Upper lobe of left lung (tissue), 6 donors: ENCODE results near the gene S100G. TPM values are rescaled to one million over a fixed set of nuclear protein-coding genes. Genes with fewer than 3 reads are reported as not detected.

Experiments
- ATAC-seq, 2 donors: fragments of 200-7000 bp; cut with Tn5 transposase; one replicate each; pipeline ENCODE4 v1.9.1; 2022; ENCODE audit warnings: mild to moderate bottlenecking in 2 of 2, moderate library complexity in 2 of 2; ENCODE audit not compliant: low FRiP score in 2 of 2
- DNase-seq, 2 donors: peaks; one replicate each; pipeline ENCODE4 v3.0.0-alpha.2; 2019 to 2020
- H3K27ac ChIP-seq, 4 donors: fragments of 200-600 bp; sonication (generic); one replicate each; pipeline ENCODE4 v1.5.1; 2016 to 2019
- H3K27me3 ChIP-seq, 4 donors: fragments of 200-600 bp; sonication (generic); one replicate each; pipeline ENCODE4 v1.5.1; 2017 to 2019
- H3K36me3 ChIP-seq, 4 donors: fragments of 200-600 bp; sonication (generic); one replicate each; pipeline ENCODE4 v1.5.1; 2016 to 2019
- H3K4me1 ChIP-seq, 4 donors: fragments of 200-600 bp; sonication (generic); one replicate each; pipeline ENCODE4 v1.5.1; 2018 to 2019
- H3K4me3 ChIP-seq, 4 donors: fragments of 200-600 bp; sonication (generic); one replicate each; pipeline ENCODE4 v1.5.1; 2017 to 2019; ENCODE audit warnings: mild to moderate bottlenecking in 2 of 4, moderate library complexity in 1 of 4
- H3K9me3 ChIP-seq, 4 donors: fragments of 200-600 bp; sonication (generic); one replicate each; pipeline ENCODE4 v1.5.1; 2018 to 2019
- CTCF ChIP-seq, 6 experiments: fragments of 450-650 bp in 4 of 6; fragments of 200-600 bp in 2 of 6; sonication (generic) in 2 of 6; IDR thresholded peaks; one replicate each; pipeline ENCODE4 v1.5.1; 2016 to 2019; ENCODE audit warnings: antibody characterized with exemption in 6 of 6
- EP300 ChIP-seq, 4 donors: sonication (generic); formaldehyde crosslinking; IDR thresholded peaks; one replicate each; pipeline ENCODE4 v1.5.1; 2017; ENCODE audit warnings: antibody characterized with exemption in 4 of 4, control low read depth in 2 of 4
- POLR2A ChIP-seq, 4 donors: fragments of 450-650 bp; IDR thresholded peaks; one replicate each; pipeline ENCODE4 v1.5.1; 2016 to 2017; ENCODE audit warnings: antibody characterized with exemption in 4 of 4, mild to moderate bottlenecking in 2 of 4
- POLR2AphosphoS5 ChIP-seq, 2 donors: sonication (generic); formaldehyde crosslinking; IDR thresholded peaks; one replicate each; pipeline ENCODE4 v1.5.1; 2017; ENCODE audit warnings: antibody characterized with exemption in 2 of 2
- WGBS, 2 donors: methylation state at CpG; one replicate each; pipeline ENCODE4 v1.1.5; 2017 to 2018; 5-methylcytosine and 5-hydroxymethylcytosine counted together
- total RNA-seq, 6 donors: library from RNA; depleted of rRNA in 4 of 6; stranded (reverse); fragments of >200 nt in 4 of 6; gene quantifications; one replicate each; pipeline versions ENCODE4 v1.1.0 to v1.2.1, GENCODE V29; 2016 to 2021
- donor health status: DM: no; HTN: no; CAD: no; lungs with moderate emphysema.
- donor health status: DM: no; HTN: yes; CAD: no; lungs with severe emphysema.

S100G gene
- total RNA-seq, 6 donors from 2014 or later, result 0.54 TPM; not detected in 5

- DNase-seq, result no peak
- Histone ChIP-seq H3K4me1 (no peaks in the 10 kb centered on the region), H3K36me3 (peaks cover 0 to 15% (median 3%) of the 10 kb centered on the region in 4 donors), H3K4me3 (no peak overlapping the region), H3K9me3 (no peaks in the 10 kb centered on the region), H3K27ac (no peak overlapping the region), H3K27me3 (no peaks in the 10 kb centered on the region)
- 81 to 97% methylated on average over 2 of the region's 2 CpGs for WGBS, 2 donors
- ATAC-seq, result no peak
- no peak for TF ChIP-seq CTCF (IDR thresholded peaks at IDR 0.05)
- no peak for TF ChIP-seq EP300 (IDR thresholded peaks at IDR 0.05)
- TF ChIP-seq POLR2A (IDR thresholded peaks at IDR 0.05), result no peak
- no peak for TF ChIP-seq POLR2AphosphoS5 (IDR thresholded peaks at IDR 0.05)
Observed at GRCh38 chrX:16664626-16665025, 14.7 kb downstream of the S100G start.

GRCh38 chrX:16665089-16665488, 15.1 kb downstream of the S100G start:
- peaks cover 0 to 15% (median 3%) of the 10 kb centered on the region in 4 donors for H3K36me3 ChIP-seq
- no peak overlapping the region for H3K27ac ChIP-seq
- H3K27me3 ChIP-seq, result no peaks in the 10 kb centered on the region
- no peaks in the 10 kb centered on the region for H3K4me1 ChIP-seq
- TF ChIP-seq POLR2AphosphoS5 (IDR thresholded peaks at IDR 0.05), result no peak
- TF ChIP-seq CTCF (IDR thresholded peaks at IDR 0.05), result no peak
- TF ChIP-seq POLR2A (IDR thresholded peaks at IDR 0.05), result no peak
- no peak for TF ChIP-seq EP300 (IDR thresholded peaks at IDR 0.05)
- 58 to 72% methylated on average over 2 of the region's 2 CpGs for WGBS, 2 donors
- H3K9me3 ChIP-seq, result no peaks in the 10 kb centered on the region
- no peak overlapping the region for H3K4me3 ChIP-seq
- no peak for ATAC-seq
- DNase-seq, result no peak

- TF ChIP-seq POLR2A (IDR thresholded peaks at IDR 0.05) (no peak), CTCF (IDR thresholded peaks at IDR 0.05) (no peak), EP300 (IDR thresholded peaks at IDR 0.05) (no peak), POLR2AphosphoS5 (IDR thresholded peaks at IDR 0.05) (no peak)
- no peaks in the 10 kb centered on the region for H3K9me3 ChIP-seq
- DNase-seq (no peak), ATAC-seq (no peak)
- H3K4me3 ChIP-seq, result no peak overlapping the region
- H3K36me3 ChIP-seq, result peaks cover 0 to 15% (median 3%) of the 10 kb centered on the region in 4 donors
- no peaks in the 10 kb centered on the region for H3K27me3 ChIP-seq
- H3K4me1 ChIP-seq, result no peaks in the 10 kb centered on the region
- 91 to 92% methylated on average over 4 of the region's 4 CpGs for WGBS, 2 donors
- no peak overlapping the region for H3K27ac ChIP-seq
Observed at GRCh38 chrX:16666541-16666940, 16.6 kb downstream of the S100G start.

- no peaks in the 10 kb centered on the region for H3K9me3 ChIP-seq
- no peaks in the 10 kb centered on the region for H3K4me1 ChIP-seq
- H3K27me3 ChIP-seq, result no peaks in the 10 kb centered on the region
- peaks cover 0 to 18% (median under 1%) of the 10 kb centered on the region in 4 donors for H3K36me3 ChIP-seq
- TF ChIP-seq POLR2A (IDR thresholded peaks at IDR 0.05) (no peak), POLR2AphosphoS5 (IDR thresholded peaks at IDR 0.05) (no peak), CTCF (IDR thresholded peaks at IDR 0.05) (peak in 1 of 6 experiments; percentile 6)
- H3K27ac ChIP-seq, result no peak overlapping the region
- no peak for ATAC-seq
- no peak overlapping the region for H3K4me3 ChIP-seq
- DNase-seq, result no peak
Observed at GRCh38 chrX:16671005-16671404, 21.0 kb downstream of the S100G start.

- ATAC-seq (no peak), DNase-seq (no peak)
- H3K27ac ChIP-seq, result no peak overlapping the region
- 85 to 88% methylated on average over 11 of the region's 11 CpGs for WGBS, 2 donors
- no peaks in the 10 kb centered on the region for H3K27me3 ChIP-seq
- H3K9me3 ChIP-seq, result no peaks in the 10 kb centered on the region
- TF ChIP-seq POLR2A (IDR thresholded peaks at IDR 0.05) (no peak), POLR2AphosphoS5 (IDR thresholded peaks at IDR 0.05) (no peak), CTCF (IDR thresholded peaks at IDR 0.05) (no peak), EP300 (IDR thresholded peaks at IDR 0.05) (no peak)
- H3K4me3 ChIP-seq, result no peak overlapping the region
- H3K4me1 ChIP-seq, result no peaks in the 10 kb centered on the region
- H3K36me3 ChIP-seq, result peaks cover 0 to 51% (median 4%) of the 10 kb centered on the region in 4 donors
Observed at GRCh38 chrX:16678689-16679088, 28.7 kb downstream of the S100G start.
